HepG2 (cell line): ENCODE data around the gene DPH1. TPM values are rescaled to one million over a fixed set of nuclear protein-coding genes. Genes with fewer than 3 reads are reported as not detected.

Experiments used
- CBX1 ChIP-seq: IDR thresholded peaks from one replicate; pipeline ENCODE4 v1.6.1; 2016; ENCODE audit warnings: antibody characterized with exemption, low read depth
- KAT2B ChIP-seq: fragments of 150-350 bp; IDR thresholded peaks from 2 replicates; pipeline ENCODE4 v1.6.1; 2014; ENCODE audit warnings: low read depth, low read length, borderline replicate concordance
- MLX ChIP-seq: IDR thresholded peaks from 2 replicates; pipeline ENCODE4 v1.6.1; 2016
- NFIB ChIP-seq: sonication (generic); formaldehyde crosslinking; IDR thresholded peaks from 2 replicates; pipeline ENCODE4 v1.9.0; 2021; ENCODE audit warnings: missing genetic modification reagents, mild to moderate bottlenecking, borderline replicate concordance
- PRPF4 ChIP-seq: fragments of 200-400 bp; formaldehyde crosslinking; IDR thresholded peaks from 2 replicates; pipeline ENCODE4 v1.6.1; 2016; ENCODE audit warnings: low read length, low read depth; ENCODE audit not compliant: poor library complexity, severe bottlenecking
- SMARCC2 ChIP-seq: fragments of 450-650 bp; IDR thresholded peaks from 2 replicates; pipeline ENCODE4 v1.6.1; 2017; ENCODE audit warnings: antibody characterized with exemption, mild to moderate bottlenecking
- SNAPC4 ChIP-seq: sonication (generic); formaldehyde crosslinking; IDR thresholded peaks from 2 replicates; pipeline ENCODE4 v1.4.0; 2020; ENCODE audit warnings: mild to moderate bottlenecking, missing genetic modification reagents
- UBTF ChIP-seq: sonication (generic); formaldehyde crosslinking; IDR thresholded peaks from 2 replicates; pipeline ENCODE4 v1.4.0; 2020; ENCODE audit warnings: mild to moderate bottlenecking, missing genetic modification reagents
- ZBTB20 ChIP-seq: sonication (generic); formaldehyde crosslinking; IDR thresholded peaks from 2 replicates; pipeline ENCODE4 v1.8.1; 2023; ENCODE audit warnings: missing genetic modification reagents, low read depth, mild to moderate bottlenecking, borderline replicate concordance
- ZEB1 ChIP-seq: IDR thresholded peaks from 2 replicates; pipeline ENCODE4 v1.6.1; 2012; ENCODE audit warnings: mild to moderate bottlenecking, low read depth, inconsistent platforms; ENCODE audit not compliant: insufficient replicate concordance
- ZNF234 ChIP-seq: sonication (generic); formaldehyde crosslinking; conservative IDR thresholded peaks from 2 replicates; pipeline ENCODE4 v1.5.1; 2020; ENCODE audit warnings: mild to moderate bottlenecking, missing genetic modification reagents
- ZNF382 ChIP-seq: sonication (generic); formaldehyde crosslinking; IDR thresholded peaks from 2 replicates; pipeline ENCODE4 v1.5.0; 2020; ENCODE audit warnings: missing genetic modification reagents, mild to moderate bottlenecking, borderline replicate concordance
- polyA plus RNA-seq, 8 experiments: library from polyadenylated mRNA; depleted of rRNA in 3 of 8; stranded (reverse) in 7 of 8; unstranded in 1 of 8; fragments of >200 nt; fragmentation: Illumina TruSeq in 4 of 8; extraction: Trizol in 4 of 8; gene quantifications; 2 replicates each; pipeline versions ENCODE4 v1.2.1 to v1.2.3, GENCODE V29; 2011 to 2016; ENCODE audit warnings: low read depth in 4 of 8, missing spikeins in 1 of 8, mixed read lengths in 1 of 8; ENCODE audit not compliant: insufficient read depth in 1 of 8
- total RNA-seq, 5 experiments: library from RNA; depleted of rRNA; stranded (reverse); fragments of >200 nt; fragmentation: Illumina TruSeq; extraction: Trizol; gene quantifications; 2 replicates each; pipeline ENCODE4 v1.2.3, GENCODE V29; 2016; ENCODE audit warnings: low read depth in 1 of 5
- TF ChIP-seq, protein P1 (sequence below): sonication (generic); formaldehyde crosslinking; IDR thresholded peaks from 2 replicates; pipeline ENCODE4 v1.9.0; 2021; ENCODE audit warnings: missing genetic modification reagents, borderline replicate concordance
- TF ChIP-seq, protein P2 (sequence below): sonication (generic); formaldehyde crosslinking; IDR thresholded peaks from 2 replicates; pipeline ENCODE4 v1.5.0; 2020; ENCODE audit warnings: mild to moderate bottlenecking, missing genetic modification reagents, moderate library complexity

The DPH1 gene
- total and polyA plus RNA-seq, 2 of the 13 experiments (the other 11 are each of a cell fraction or from before 2014, with no cell fraction given): 25.3 to 42.8 TPM

DNA sequence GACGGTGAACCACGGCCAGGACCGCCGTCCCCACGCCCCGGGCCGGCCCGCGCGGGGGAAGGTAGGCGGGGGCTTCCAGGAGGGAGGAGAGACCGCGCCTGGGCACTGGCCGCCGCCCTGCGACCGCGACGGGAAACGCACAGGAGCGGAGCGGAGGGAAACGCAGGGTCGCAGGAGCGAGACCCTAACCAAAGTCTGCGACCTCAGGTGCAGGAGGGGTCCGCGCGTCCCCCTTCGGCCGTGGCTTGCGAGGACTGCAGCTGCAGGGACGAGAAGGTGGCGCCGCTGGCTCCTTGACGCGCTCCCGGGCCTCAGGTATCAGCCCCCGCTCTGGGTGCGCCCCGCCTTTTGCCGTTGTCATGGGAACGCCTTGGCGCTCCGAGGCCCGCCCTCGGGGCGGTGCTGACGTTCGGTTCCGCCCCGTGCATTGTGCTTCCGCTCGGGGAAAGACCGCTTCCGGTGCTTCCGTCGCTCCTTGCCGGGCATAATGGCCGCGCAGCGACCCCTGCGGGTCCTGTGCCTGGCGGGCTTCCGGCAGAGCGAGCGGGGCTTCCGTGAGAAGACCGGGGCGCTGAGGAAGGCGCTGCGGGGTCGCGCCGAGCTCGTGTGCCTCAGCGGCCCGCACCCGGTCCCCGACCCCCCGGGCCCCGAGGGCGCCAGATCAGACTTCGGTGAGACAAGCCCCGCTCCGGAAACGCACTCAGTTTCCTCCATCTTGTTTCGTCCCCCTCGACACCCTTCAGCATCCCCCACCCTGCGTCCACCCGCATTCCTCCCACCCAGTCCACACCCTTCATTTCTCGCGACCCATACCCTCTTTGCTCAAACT is 11.8 kb downstream of the DPH1 start, which contains the start of gene OVCA2 (continued):
- TF ChIP-seq SNAPC4 (no peak), KAT2B (no peak), ZNF234 (CRISPR knock-in tag) (no peak), UBTF (CRISPR knock-in tag) (peak; percentile 74), ZEB1 (no peak), NFIB (no peak), MLX (CRISPR knock-in tag) (no peak), ZBTB20 (CRISPR knock-in tag) (no peak), ZNF382 (CRISPR knock-in tag) (no peak), SMARCC2 (no peak), PRPF4 (no peak), CBX1 (no peak)
- TF ChIP-seq, protein P1, sequence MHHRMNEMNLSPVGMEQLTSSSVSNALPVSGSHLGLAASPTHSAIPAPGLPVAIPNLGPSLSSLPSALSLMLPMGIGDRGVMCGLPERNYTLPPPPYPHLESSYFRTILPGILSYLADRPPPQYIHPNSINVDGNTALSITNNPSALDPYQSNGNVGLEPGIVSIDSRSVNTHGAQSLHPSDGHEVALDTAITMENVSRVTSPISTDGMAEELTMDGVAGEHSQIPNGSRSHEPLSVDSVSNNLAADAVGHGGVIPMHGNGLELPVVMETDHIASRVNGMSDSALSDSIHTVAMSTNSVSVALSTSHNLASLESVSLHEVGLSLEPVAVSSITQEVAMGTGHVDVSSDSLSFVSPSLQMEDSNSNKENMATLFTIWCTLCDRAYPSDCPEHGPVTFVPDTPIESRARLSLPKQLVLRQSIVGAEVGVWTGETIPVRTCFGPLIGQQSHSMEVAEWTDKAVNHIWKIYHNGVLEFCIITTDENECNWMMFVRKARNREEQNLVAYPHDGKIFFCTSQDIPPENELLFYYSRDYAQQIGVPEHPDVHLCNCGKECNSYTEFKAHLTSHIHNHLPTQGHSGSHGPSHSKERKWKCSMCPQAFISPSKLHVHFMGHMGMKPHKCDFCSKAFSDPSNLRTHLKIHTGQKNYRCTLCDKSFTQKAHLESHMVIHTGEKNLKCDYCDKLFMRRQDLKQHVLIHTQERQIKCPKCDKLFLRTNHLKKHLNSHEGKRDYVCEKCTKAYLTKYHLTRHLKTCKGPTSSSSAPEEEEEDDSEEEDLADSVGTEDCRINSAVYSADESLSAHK: no peak
- TF ChIP-seq, protein P2, sequence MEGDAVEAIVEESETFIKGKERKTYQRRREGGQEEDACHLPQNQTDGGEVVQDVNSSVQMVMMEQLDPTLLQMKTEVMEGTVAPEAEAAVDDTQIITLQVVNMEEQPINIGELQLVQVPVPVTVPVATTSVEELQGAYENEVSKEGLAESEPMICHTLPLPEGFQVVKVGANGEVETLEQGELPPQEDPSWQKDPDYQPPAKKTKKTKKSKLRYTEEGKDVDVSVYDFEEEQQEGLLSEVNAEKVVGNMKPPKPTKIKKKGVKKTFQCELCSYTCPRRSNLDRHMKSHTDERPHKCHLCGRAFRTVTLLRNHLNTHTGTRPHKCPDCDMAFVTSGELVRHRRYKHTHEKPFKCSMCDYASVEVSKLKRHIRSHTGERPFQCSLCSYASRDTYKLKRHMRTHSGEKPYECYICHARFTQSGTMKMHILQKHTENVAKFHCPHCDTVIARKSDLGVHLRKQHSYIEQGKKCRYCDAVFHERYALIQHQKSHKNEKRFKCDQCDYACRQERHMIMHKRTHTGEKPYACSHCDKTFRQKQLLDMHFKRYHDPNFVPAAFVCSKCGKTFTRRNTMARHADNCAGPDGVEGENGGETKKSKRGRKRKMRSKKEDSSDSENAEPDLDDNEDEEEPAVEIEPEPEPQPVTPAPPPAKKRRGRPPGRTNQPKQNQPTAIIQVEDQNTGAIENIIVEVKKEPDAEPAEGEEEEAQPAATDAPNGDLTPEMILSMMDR: peak; percentile 93
